CD4-positive, alpha-beta T cell treated with Interleukin-2 at 100 ng/mL for 4 hours (primary cell): ENCODE results near the gene LRTM2.

Experiments
- DNase-seq: peaks from one replicate; pipeline ENCODE4 v3.0.0-alpha.2; 2020; ENCODE audit warnings: low spot score

Gene LRTM2

DNA sequence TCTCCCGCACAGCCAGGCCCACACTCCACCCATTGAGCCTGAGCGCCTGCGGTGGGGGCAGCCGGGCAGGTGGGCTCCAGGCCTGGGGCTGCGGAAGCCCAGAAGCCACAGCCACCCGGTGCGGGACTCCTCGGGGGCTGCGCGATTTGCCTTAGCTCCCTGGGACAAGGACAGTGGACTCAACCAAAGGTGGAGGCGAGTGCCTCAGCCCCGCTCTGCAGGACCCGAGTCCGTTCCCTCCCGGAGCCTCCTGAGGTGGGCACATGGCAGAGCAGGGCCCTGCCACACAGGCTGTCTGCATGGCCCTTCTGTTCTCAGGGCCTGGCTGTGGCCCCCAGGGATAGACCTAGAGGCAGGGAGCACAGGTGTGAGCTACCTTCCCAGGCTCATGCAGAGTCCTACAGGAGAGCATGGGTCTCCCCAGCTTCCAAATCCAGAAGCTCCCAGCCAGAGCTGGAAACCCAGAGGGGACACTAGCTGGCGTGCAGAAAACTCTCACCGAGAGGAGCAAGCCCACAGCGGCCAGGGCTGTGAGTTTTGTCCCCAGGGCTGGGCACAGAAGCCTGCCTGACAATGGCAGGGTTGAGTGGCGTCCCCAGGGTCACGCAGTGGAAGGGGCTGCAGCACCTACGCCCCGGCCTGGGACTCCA is 22.2 kb upstream of the LRTM2 start:
- no peak for DNase-seq

DNA sequence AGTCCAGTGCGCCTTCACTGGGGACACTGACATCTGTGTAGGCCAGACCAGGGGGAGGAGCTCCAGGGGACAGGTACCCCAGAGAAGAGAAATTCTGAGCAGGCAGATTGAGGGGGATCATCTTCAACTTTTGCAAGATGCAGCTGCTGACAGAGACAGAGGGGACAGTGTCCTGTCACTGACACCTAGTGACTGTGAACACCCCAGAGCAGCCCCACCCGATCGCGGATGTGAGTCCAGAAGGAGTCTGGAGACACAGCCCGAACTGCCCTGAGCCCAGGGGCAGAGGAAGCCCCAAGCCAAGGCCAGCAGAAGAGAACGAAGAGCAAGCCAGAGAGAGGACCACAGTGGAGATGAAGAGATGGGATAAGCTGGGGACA is 21.7 kb upstream of the LRTM2 start:
- DNase-seq = no peak

DNA sequence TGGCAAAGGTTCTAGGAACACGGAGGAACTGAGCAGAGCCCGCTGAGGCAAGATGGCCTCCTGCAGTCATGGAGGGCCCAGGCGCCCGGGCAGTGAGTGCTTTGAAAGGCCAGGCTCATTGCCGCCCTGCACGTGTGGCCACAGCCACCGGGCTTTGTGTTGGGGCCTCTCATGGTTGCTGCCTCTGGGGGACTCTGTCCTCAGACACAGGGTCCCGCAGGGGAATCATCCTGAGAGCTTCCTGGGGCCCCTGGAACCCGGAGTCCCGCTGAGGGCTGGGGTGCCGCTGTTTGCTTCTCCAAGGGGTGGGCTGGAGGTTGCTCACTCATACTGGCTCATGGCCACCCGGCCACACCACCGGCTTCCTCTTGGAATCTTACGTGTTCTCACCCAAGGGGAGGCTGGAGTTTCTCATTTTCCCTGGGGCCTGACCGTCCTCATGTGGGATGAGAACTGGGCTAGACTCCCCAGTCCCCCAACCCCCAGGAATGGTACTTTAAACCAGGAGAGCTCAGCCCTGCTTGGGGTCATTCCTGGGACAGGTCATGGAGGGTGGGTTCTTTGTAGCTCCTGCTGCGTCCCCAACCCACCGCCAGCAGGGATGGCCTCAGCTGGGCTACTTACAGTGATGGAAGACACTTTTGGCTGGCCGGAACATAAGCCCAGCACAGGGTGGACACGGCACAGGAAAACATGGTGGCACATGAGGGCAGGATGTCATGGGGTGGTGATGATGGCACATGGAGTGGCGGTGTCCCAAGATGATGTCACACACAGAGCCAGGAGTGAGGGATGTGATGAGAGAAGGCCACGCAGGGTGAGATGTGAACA is 21.1 kb upstream of the LRTM2 start:
- DNase-seq = no peak

- no peak for DNase-seq
Measured at GRCh38 chr12:1799882-1800400, 20.4 kb upstream of the LRTM2 start.

- DNase-seq = no peak
Measured at GRCh38 chr12:1800401-1801302, 19.7 kb upstream of the LRTM2 start.

DNA sequence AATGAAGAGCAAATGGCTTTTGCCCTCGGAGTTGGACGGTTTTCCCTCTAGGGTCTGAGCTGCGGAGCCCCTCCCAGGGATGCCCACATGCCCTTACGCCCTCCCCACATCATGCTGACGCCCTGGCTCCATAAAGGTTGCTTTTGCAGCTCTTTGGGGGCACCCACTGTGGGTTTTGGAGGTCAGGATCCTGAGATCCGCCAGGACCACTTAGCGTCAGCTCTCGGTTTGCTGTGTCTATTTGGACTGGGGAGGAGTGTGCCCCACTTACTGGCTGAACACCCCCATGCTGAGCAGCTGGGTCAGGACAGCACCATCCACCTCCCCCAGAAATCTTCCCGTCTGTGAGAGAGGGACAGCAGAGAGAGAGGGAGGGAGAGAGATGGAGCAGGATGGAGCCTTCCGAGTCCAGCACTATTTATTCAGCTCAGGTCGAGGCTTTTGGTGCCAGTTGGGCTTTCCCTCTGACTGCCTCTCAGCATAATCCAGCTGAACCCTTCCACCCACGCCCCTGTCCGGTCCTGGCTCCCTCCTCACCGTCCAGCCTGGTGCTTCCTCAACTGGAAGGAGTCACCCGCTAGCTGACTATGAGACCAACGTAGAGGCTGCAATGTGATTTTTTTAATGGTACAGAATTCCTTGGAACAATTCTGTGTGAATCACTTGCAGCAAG is 18.9 kb upstream of the LRTM2 start:
- DNase-seq = no peak

DNA sequence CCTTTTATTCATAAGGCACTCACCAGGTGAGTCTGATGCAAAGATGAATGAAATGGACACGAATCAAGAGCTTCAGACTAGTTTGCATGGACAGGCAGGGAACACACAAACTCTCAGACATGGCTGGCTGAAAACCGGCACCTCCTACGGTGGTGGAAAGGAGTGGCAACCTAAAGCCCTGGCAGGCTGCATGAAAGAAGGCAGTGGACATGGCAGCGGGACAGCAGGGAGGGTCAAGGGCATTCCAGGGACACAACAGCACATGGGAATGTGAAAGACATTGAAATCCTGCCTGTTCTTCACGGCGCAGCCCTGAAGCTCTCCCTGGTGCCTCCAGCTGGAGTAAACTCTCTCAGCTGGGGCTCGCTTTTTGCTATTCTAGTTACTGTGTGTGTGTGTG is 16.6 kb upstream of the LRTM2 start:
- no peak for DNase-seq

DNA sequence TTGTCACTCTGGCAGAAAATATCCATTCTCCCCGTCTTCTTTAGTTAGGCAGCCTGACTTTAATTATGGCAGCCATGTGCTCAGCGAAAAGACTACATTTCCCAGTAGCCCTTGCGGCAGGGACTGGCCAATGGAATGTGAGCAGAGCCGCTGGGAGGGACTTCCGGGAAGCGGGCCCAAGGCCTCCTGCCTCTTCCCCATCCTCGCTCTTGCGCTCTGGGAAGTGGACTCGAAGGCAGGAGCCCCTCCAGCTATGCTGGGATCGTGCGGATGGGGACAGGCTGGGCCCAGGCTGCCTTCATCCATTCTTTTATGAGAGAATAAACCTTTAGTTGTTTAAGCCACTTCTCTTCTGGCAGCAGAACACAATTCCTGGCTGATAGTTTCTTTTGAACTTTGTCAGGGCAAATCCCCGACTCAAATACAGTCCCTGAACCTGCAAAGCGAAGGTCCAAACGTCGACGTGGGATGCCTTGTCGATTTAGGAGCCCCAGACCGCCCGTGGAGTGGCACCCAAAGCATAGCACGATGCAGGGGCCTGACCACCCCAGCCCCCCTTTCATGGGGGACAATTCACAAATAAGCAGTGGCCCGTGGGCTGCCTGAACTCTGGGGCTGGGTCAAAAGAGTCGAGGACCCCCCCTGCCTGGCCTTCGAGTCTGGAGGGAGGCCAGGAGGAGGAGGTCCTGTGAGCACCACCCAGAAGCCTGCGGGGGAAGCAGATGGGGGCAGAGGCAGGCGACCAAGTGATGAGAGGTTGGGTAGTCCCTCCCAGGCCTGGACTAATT is 15.6 kb upstream of the LRTM2 start:
- DNase-seq = peak; percentile 90

DNA sequence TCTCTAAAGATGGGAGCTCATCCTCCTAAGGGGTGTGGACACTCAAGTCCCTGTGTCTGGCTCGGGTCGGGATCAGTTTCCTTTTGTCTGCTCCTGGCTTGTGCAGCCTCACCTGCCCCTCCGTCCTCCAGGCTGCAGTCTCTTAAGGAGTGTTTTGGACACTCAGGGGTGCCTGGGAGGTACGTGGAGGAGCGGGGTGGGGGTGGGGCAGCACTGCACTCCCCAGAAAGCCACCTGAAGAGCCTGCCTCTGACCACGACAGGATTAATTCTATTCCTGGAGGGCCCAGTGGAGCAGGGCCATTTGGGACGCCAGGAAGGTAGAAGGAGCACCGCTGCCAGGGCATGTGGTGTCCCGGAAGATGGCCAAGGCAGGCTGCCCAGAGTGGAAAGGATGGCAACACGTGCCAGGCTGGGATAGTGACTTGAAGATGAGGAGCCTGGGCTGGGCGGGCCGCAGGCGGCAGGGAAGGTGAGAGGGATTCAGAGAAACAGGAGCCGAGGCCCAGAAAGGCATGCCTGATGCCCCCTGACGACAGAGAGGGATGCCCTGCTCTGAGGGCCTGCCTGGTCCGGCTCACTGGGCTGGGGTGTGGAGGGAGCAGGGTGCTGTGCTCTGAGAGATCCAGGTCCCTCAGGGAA is 14.8 kb upstream of the LRTM2 start:
- no peak for DNase-seq

- no peak for DNase-seq
Measured at GRCh38 chr12:1806301-1807086, 13.9 kb upstream of the LRTM2 start.

DNA sequence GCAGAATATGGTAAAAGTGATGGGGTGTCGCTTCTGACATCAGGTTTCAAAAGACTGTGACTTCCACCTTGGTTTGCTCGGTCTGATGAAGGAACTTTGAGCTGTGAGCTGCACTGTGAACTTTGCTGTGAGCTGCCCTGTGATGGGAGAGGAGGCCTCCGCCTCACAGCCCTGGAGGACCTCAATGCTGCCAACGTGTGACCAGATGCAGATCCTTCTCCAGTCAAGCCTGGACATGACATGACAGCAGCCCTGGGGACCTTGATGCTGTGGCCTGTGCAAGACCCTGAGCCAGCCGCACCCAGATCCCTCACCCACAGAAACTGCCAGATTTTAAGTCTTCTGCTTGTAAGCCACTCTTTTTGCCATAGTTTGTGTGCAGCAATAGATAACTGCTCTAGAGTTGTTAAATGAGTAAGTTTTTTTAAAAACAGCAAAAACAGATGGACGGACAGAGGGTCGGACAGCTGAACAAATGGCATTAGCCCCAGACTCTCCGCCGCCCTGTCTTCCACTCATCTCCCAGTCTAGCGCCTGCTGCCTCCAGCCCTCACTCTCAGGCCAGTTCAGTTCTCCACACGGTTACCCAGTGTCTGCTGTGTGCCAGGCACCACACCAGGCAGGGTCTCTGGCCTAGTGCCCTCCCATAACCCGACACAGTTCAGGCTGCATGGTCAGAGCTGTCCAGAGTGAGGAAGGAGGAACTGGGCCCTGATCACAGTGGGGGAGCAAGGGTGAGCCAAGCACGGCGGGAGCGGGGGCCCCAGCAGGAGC is 13.1 kb upstream of the LRTM2 start:
- no peak for DNase-seq

DNA sequence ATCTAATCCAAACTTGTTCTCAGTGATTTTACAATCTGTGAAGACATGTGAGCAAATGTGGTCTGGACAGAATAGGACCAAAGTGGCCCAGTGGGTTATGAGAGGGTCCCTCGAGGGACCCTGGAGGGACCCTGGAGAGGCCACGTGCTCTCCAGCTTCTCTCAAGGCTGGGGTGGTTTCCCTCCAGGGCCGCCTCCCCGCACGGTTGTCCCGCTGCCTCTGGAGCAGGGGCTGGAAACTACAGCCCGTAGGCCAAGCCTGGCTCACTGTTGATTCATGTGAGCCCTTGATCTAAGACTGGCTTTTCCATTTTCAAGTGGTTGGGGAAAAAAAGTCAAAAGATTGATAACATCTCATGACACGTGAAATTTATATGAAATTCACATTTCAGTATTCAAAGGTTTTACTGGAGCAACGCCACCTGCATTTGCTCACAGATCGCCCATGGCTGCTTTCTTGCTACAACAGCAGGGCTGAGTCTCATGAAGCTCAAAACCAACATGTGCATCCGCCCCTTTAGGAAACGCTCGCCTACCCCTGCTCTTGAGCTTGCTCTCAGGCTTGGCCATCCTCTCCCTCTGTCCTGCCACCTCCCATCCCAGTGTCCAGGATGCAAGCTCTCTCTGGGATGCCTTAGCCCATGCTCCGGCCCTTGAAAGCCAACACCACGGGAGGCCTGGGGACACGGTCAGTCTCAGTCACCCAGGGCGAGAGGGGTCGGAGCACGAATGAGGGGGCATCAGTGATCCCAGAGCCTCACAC is 12.1 kb upstream of the LRTM2 start:
- DNase-seq = no peak

- DNase-seq = no peak
Measured at GRCh38 chr12:1808798-1809480, 11.4 kb upstream of the LRTM2 start.

DNA sequence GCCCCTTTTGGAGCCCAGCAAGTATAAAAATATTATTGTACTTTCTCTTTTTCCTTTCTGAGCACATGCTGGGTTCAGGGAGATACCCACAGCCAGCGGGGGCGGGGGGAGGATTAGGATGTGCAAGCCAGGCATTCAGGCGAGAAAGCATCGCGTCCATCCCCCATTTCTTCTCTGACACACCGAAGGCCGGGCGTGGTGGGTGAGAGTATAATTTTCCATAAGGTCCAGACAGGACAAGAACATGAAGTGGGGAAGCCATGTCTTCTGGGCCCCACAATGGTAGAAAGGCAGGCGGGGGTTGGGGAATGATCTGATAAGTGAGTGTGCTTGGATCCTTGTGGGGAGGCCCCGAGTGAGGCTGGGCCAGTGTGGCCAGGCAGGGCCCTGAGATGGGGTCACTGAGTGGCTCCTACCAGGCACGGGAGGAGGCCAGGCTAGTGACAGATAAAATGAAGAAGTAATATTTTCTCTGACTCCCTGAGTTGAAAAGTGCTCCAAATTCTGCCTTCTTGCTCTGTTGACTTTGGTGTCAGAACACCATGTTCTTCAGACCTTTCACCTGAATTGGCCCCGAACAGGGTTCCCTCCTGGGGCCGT is 10.7 kb upstream of the LRTM2 start:
- no peak for DNase-seq

DNA sequence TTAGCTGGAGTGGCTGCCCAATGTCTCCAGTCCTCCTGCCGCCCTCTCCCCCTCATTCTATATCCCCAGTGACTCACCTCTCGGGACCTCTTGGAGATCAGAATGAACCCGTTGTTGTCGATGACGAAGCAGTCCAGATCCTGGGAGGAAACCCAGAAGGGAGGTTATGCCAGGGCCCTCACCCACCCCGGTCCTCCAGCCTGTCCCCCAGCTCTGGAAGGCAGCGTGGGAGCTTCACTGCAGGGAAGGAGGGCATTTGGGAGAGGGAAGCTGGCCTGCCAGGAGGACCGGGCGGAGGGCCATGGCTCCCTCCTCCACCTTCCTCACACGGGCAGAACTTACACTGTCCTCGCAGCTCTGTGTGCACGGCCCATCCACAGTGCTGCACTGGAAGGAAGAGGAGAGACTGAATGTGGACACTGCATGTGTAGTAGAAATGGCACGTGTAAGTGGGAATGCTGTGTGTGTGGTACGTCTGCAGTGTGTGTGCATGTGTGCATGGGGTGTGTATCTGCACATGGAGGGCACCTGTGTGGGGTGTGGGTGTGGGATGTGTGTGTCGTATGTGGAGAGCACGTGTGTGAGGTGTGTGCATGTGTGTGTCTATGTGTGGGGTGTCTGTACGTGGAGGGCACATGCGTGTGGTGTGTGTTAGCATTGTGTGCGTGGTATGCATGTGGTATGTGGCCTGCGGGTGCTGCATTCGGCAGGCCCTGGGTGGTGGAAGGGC is 10.0 kb upstream of the LRTM2 start:
- no peak for DNase-seq

DNA sequence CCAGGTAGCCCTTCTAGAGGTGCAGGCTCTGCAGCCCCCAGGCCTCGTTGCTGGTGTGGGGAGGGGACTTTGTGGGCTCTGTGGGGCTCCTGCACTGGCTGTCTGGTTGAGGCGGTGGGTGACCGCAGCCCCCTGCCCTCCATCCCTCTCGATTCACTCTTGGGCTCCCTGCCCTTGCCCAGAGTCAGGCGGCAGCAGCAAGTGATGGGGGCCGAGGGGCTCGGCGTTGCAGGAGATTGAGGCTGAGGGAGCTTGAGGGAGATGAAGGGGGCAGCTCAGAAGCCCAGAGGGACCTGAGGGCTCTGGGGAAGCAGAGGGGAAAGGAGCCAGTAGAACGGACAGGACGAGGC is 9.5 kb upstream of the LRTM2 start:
- no peak for DNase-seq
